ENCODE results near the gene LOXL1.
A peak's percentile ranks its signal among the peaks of the same experiment; 100 is the strongest.

The LOXL1 gene

DNA sequence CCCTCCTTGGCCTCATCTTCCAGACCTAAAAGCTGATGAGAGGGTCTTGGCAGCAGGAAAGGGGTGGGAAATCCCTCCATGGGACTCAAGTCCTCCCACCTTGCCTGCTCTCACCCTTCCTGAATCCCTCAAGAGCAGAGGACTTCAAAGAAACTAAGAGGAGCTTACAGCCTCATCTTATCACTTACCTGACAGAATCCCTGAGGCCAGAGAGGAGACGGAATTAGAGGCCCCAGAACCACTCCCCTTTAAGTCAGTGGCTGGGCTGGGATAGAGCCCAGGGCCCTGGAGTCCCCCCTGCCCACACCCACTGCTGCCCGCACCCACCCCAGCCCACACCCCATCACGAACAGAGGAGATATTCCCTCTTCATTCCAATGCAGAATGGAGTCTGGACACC, 15.2 kb downstream of the LOXL1 start:
- Histone ChIP-seq H3K79me2 (ENCODE audit: control insufficient read depth, insufficient read depth, low read length) (no peaks in the 10 kb centered on the region), H3K36me3 (ENCODE audit: control insufficient read depth, insufficient read depth, low read length) (no peaks in the 10 kb centered on the region), H3K4me1 (ENCODE audit: control insufficient read depth, low read depth, low read length) (peaks cover 3% of the 10 kb centered on the region), H3K4me2 (ENCODE audit: low read length) (no peak overlapping the region), H3K9ac (ENCODE audit: low read length) (no peak overlapping the region), H3K4me3 (ENCODE audit: low read length) (no peak overlapping the region), H3K18ac (ENCODE audit: low read length) (no peak overlapping the region), H2BK5ac (ENCODE audit: low read length) (no peak overlapping the region), H2AK5ac (ENCODE audit: low read length) (no peak overlapping the region), H3K27me3 (ENCODE audit: insufficient read depth, low read length, poor library complexity) (no peaks in the 10 kb centered on the region), H2BK15ac (replicated peaks; ENCODE audit: low read depth) (no peak overlapping the region), H3K27ac (ENCODE audit: low read depth, low read length) (no peak overlapping the region), H2BK120ac (ENCODE audit: low read depth, low read length) (no peak overlapping the region), H3K56ac (ENCODE audit: low read length) (no peak overlapping the region), H3K23ac (ENCODE audit: low read length) (no peak overlapping the region), H4K5ac (ENCODE audit: low read length) (no peak overlapping the region), H3K4ac (ENCODE audit: low read depth, low read length) (no peak overlapping the region), H4K8ac (ENCODE audit: low read depth, low read length) (no peak overlapping the region), H3K79me1 (ENCODE audit: low read length) (no peaks in the 10 kb centered on the region)
- DNase-seq, result peak; percentile 64
- WGBS (ENCODE audit: extremely low coverage, insufficient coverage, low lambda C conversion rate), result no CpG with 5 or more reads among the region's 3 CpGs

DNA sequence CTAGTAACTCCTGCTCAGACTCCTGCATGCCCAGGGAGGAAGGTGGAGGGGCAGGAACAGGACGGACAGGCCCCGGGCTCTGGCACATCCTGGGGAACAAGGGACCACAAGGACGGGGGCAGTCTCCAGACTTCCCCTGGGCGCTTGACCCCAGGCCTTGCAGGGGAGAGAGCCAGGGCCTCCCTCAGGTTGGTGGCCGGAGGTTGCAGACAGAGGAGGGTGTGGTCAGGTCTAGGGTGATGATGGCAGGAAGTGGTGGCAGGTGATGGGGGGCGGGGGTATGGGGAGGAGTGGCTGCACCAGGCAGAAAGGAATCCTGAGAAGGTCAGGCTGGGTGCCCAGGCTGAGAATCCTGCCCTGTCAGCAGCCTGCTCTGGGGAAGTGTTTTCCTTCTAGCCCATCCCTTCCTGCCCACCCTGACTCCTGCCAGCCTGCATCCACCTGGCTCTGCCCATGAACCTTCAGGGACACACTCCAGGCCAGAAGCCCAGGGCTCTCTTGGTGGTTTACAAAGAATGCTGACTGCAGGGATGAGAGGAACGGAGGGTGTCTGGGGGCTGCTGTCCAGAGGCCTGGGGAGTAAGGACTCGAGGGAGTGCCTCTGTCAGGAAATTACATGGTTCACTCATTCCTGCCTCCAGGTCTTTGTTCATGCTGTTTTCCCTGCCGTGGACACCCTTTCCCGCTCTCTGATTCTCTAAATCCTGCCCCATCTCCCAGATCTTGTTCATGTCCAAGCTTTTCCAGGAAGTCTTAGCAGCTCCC, 15.8 kb downstream of the LOXL1 start:
- no peak overlapping the region for H3K4ac ChIP-seq (ENCODE audit: low read depth, low read length)
- WGBS (ENCODE audit: extremely low coverage, insufficient coverage, low lambda C conversion rate), result no CpG with 5 or more reads among the region's 10 CpGs
- H4K8ac ChIP-seq (ENCODE audit: low read depth, low read length), result no peak overlapping the region
- H3K27me3 ChIP-seq (ENCODE audit: insufficient read depth, low read length, poor library complexity), result no peaks in the 10 kb centered on the region
- H3K4me1 ChIP-seq (ENCODE audit: control insufficient read depth, low read depth, low read length), result peaks cover 3% of the 10 kb centered on the region
- H2BK5ac ChIP-seq (ENCODE audit: low read length), result no peak overlapping the region
- no peaks in the 10 kb centered on the region for H3K36me3 ChIP-seq (ENCODE audit: control insufficient read depth, insufficient read depth, low read length)
- no peak overlapping the region for H3K4me2 ChIP-seq (ENCODE audit: low read length)
- H3K4me3 ChIP-seq (ENCODE audit: low read length), result no peak overlapping the region
- H3K79me1 ChIP-seq (ENCODE audit: low read length), result no peaks in the 10 kb centered on the region
- H4K5ac ChIP-seq (ENCODE audit: low read length), result no peak overlapping the region
- no peak overlapping the region for H2AK5ac ChIP-seq (ENCODE audit: low read length)
- no peak overlapping the region for H2BK15ac ChIP-seq (replicated peaks; ENCODE audit: low read depth)
- H3K23ac ChIP-seq (ENCODE audit: low read length), result no peak overlapping the region
- H3K18ac ChIP-seq (ENCODE audit: low read length), result no peak overlapping the region
- no peak overlapping the region for H2BK120ac ChIP-seq (ENCODE audit: low read depth, low read length)
- H3K27ac ChIP-seq (ENCODE audit: low read depth, low read length), result no peak overlapping the region
- H3K79me2 ChIP-seq (ENCODE audit: control insufficient read depth, insufficient read depth, low read length), result no peaks in the 10 kb centered on the region
- no peak overlapping the region for H3K9ac ChIP-seq (ENCODE audit: low read length)
- no peak overlapping the region for H3K56ac ChIP-seq (ENCODE audit: low read length)
- DNase-seq, result no peak

DNA sequence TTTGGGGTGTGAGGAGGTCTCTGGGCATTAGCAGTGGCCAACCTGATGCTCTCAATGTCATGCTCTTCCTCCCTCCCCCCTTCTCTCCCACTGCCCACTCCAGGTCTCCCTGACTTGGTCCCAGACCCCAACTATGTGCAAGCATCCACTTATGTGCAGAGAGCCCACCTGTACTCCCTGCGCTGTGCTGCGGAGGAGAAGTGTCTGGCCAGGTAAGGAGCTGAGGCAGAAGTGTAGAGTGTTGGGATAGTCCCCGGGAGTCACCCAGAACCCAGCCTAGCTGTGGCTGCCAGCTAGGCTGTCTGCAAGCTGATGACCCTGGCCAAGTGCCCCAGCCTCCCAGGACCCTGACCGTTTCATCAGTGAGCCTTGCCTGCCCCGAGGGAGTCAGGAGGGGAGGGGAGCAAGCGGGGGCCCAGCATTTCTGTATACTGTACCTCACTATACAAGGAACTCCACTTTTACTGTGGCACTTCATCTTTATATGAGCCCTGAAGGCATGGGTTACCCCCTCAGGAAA, 16.5 kb downstream of the LOXL1 start:
- H3K4me2 ChIP-seq (ENCODE audit: low read length), result no peak overlapping the region
- H2BK120ac ChIP-seq (ENCODE audit: low read depth, low read length), result no peak overlapping the region
- H3K18ac ChIP-seq (ENCODE audit: low read length), result no peak overlapping the region
- no peak overlapping the region for H4K8ac ChIP-seq (ENCODE audit: low read depth, low read length)
- H3K79me1 ChIP-seq (ENCODE audit: low read length), result no peaks in the 10 kb centered on the region
- no peak overlapping the region for H3K9ac ChIP-seq (ENCODE audit: low read length)
- H2AK5ac ChIP-seq (ENCODE audit: low read length), result no peak overlapping the region
- H2BK5ac ChIP-seq (ENCODE audit: low read length), result no peak overlapping the region
- H3K56ac ChIP-seq (ENCODE audit: low read length), result no peak overlapping the region
- no peaks in the 10 kb centered on the region for H3K79me2 ChIP-seq (ENCODE audit: control insufficient read depth, insufficient read depth, low read length)
- peaks cover 3% of the 10 kb centered on the region for H3K4me1 ChIP-seq (ENCODE audit: control insufficient read depth, low read depth, low read length)
- no peak overlapping the region for H3K23ac ChIP-seq (ENCODE audit: low read length)
- H3K36me3 ChIP-seq (ENCODE audit: control insufficient read depth, insufficient read depth, low read length), result no peaks in the 10 kb centered on the region
- no peak for DNase-seq
- no peak overlapping the region for H4K5ac ChIP-seq (ENCODE audit: low read length)
- H3K27ac ChIP-seq (ENCODE audit: low read depth, low read length), result no peak overlapping the region
- no peak overlapping the region for H3K4ac ChIP-seq (ENCODE audit: low read depth, low read length)
- no peaks in the 10 kb centered on the region for H3K27me3 ChIP-seq (ENCODE audit: insufficient read depth, low read length, poor library complexity)
- no CpG with 5 or more reads among the region's 6 CpGs for WGBS (ENCODE audit: extremely low coverage, insufficient coverage, low lambda C conversion rate)
- no peak overlapping the region for H2BK15ac ChIP-seq (replicated peaks; ENCODE audit: low read depth)
- H3K4me3 ChIP-seq (ENCODE audit: low read length), result no peak overlapping the region

DNA sequence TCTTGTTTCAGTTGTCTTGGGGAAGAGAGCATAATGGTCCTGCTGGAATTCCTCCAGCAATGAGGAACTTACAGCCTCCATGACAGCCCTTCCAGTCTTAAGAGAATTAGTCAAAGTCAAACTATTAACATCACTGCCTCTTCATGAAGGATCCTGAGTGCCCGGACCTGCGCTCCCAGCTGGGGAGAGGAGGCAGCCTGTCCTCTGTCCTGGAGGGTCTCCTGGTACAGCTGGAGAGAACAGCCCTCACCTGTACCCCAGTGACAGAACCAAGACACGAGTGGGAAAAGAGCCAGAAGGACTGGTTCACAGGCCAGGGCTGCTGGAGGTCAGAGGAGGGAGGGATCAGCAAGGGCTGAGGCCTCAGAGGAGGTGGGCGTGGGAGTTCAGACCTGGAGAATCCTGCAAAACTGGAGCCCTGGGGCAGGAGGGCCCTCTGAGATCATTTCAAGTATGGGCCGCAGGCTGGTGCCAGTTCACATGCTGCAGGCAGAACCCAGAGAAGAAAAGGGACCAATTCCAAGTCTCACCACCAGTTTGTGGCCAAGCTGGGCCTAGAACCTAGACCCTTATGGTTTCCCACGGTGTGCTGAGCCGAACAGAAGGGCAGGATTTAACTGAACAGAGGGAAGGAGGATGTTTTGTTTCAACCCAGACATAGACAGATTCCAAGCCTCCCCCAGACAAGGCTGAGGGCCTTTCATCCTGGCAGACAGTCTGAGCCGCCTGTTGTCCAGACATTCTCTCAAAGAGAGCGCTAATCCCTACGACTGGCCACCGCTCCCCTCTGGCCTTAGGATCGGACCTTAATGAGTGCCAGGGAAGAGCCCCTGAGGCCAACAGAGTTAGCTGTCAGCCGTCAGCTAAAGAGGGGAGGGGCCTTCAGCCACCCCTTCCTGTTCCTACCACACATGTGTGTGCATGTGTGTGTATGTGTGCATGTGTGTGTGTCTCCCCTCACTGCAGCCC, 18.2 kb downstream of the LOXL1 start:
- Histone ChIP-seq H4K8ac (ENCODE audit: low read depth, low read length) (no peak overlapping the region), H3K4me3 (ENCODE audit: low read length) (no peak overlapping the region)

DNA sequence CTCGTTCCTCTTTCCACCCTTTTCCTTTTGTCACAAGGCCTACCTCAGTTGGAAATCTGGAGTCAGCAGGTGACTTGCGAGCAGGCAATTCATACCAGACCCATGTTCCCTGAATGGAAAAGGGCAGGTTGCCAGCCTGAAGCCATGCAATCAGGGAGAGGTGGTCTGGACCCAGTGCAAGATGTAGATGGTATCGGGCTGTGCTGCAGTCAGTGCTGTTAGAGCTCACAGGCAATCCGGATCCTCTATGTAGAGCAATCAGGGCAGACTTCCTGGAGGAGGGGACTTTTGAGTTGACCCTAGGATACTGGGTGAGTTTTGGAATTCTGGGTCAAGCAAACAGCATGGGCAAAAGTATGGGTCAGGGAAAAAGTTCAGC, 18.9 kb downstream of the LOXL1 start:
- no peak overlapping the region for H3K9ac ChIP-seq (ENCODE audit: low read length)
- no peak overlapping the region for H3K4me2 ChIP-seq (ENCODE audit: low read length)
- H2BK15ac ChIP-seq (replicated peaks; ENCODE audit: low read depth), result no peak overlapping the region
- no peak overlapping the region for H4K5ac ChIP-seq (ENCODE audit: low read length)
- no peaks in the 10 kb centered on the region for H3K27me3 ChIP-seq (ENCODE audit: insufficient read depth, low read length, poor library complexity)
- no peak overlapping the region for H2BK120ac ChIP-seq (ENCODE audit: low read depth, low read length)
- no peaks in the 10 kb centered on the region for H3K36me3 ChIP-seq (ENCODE audit: control insufficient read depth, insufficient read depth, low read length)
- H3K79me1 ChIP-seq (ENCODE audit: low read length), result no peaks in the 10 kb centered on the region
- no peak overlapping the region for H3K4me3 ChIP-seq (ENCODE audit: low read length)
- no peak overlapping the region for H2BK5ac ChIP-seq (ENCODE audit: low read length)
- H2AK5ac ChIP-seq (ENCODE audit: low read length), result no peak overlapping the region
- WGBS (ENCODE audit: extremely low coverage, insufficient coverage, low lambda C conversion rate), result no CpG with 5 or more reads among the region's 4 CpGs
- no peak overlapping the region for H3K4ac ChIP-seq (ENCODE audit: low read depth, low read length)
- H3K79me2 ChIP-seq (ENCODE audit: control insufficient read depth, insufficient read depth, low read length), result no peaks in the 10 kb centered on the region
- no peak overlapping the region for H3K23ac ChIP-seq (ENCODE audit: low read length)
- DNase-seq, result no peak
- H3K18ac ChIP-seq (ENCODE audit: low read length), result no peak overlapping the region
- no peak overlapping the region for H4K8ac ChIP-seq (ENCODE audit: low read depth, low read length)
- peaks cover 3% of the 10 kb centered on the region for H3K4me1 ChIP-seq (ENCODE audit: control insufficient read depth, low read depth, low read length)
- no peak overlapping the region for H3K27ac ChIP-seq (ENCODE audit: low read depth, low read length)
- H3K56ac ChIP-seq (ENCODE audit: low read length), result no peak overlapping the region

More for the DNA sequence above, 18.2 kb downstream of the LOXL1 start:
- no peak overlapping the region for H3K9ac ChIP-seq (ENCODE audit: low read length)
- no peak overlapping the region for H3K4ac ChIP-seq (ENCODE audit: low read depth, low read length)
- no peaks in the 10 kb centered on the region for H3K36me3 ChIP-seq (ENCODE audit: control insufficient read depth, insufficient read depth, low read length)
- no peak overlapping the region for H2BK5ac ChIP-seq (ENCODE audit: low read length)
- no peaks in the 10 kb centered on the region for H3K79me2 ChIP-seq (ENCODE audit: control insufficient read depth, insufficient read depth, low read length)
- H2BK15ac ChIP-seq (replicated peaks; ENCODE audit: low read depth), result no peak overlapping the region
- WGBS (ENCODE audit: extremely low coverage, insufficient coverage, low lambda C conversion rate), result no CpG with 5 or more reads among the region's 13 CpGs
- H2BK120ac ChIP-seq (ENCODE audit: low read depth, low read length), result no peak overlapping the region
- no peak overlapping the region for H3K18ac ChIP-seq (ENCODE audit: low read length)
- H3K4me1 ChIP-seq (ENCODE audit: control insufficient read depth, low read depth, low read length), result peaks cover 3% of the 10 kb centered on the region
- H4K5ac ChIP-seq (ENCODE audit: low read length), result no peak overlapping the region
- H3K79me1 ChIP-seq (ENCODE audit: low read length), result no peaks in the 10 kb centered on the region
- H2AK5ac ChIP-seq (ENCODE audit: low read length), result no peak overlapping the region
- no peaks in the 10 kb centered on the region for H3K27me3 ChIP-seq (ENCODE audit: insufficient read depth, low read length, poor library complexity)
- DNase-seq, result no peak
- no peak overlapping the region for H3K56ac ChIP-seq (ENCODE audit: low read length)
- no peak overlapping the region for H3K4me2 ChIP-seq (ENCODE audit: low read length)
- no peak overlapping the region for H3K23ac ChIP-seq (ENCODE audit: low read length)
- no peak overlapping the region for H3K27ac ChIP-seq (ENCODE audit: low read depth, low read length)

Measured in mesendoderm (in vitro differentiated cells).